ENCODE data around the gene ARIH1. TPM values are rescaled to one million over a fixed set of nuclear protein-coding genes. Genes with fewer than 3 reads are reported as not detected.
A peak's percentile ranks its signal among the peaks of the same experiment; 100 is the strongest.
"Not testable (repeated sequence)": the region's sequence is repeated elsewhere in the genome, so short reads cannot be mapped to it uniquely, and the experiment has no call there.

ARIH1 gene
- total RNA-seq, 1 experiment from 2014 or later: 209 TPM

- H3K27ac ChIP-seq (ENCODE audit: low read depth, low read length); H3K9me2 ChIP-seq (ENCODE audit: insufficient read depth); RAD21 ChIA-PET (ENCODE audit: low non-redundant PET in 1 of 2, low total read pairs in 2 of 2, uncharacterized antibody in 2 of 2, unreplicated experiment in 2 of 2); intact Hi-C loops (cut with micrococcal nuclease); H2AFZ ChIP-seq (ENCODE audit: low read depth, low read length, poor library complexity, severe bottlenecking); H3K79me2 ChIP-seq (ENCODE audit: insufficient read depth, low read length); H3K36me3 ChIP-seq (ENCODE audit: control insufficient read depth in 1 of 2, insufficient read depth in 2 of 2, low read length in 2 of 2); H3K27me3 ChIP-seq (ENCODE audit: insufficient read depth, low read length); H3K9me3 ChIP-seq (ENCODE audit: control insufficient read depth in 1 of 2, insufficient read depth in 1 of 2, low read depth in 1 of 2, low read length in 2 of 2); H4K20me1 ChIP-seq (ENCODE audit: insufficient read depth); CTCF ChIA-PET; H3K4me1 ChIP-seq (ENCODE audit: control insufficient read depth in 1 of 2, insufficient read depth in 2 of 2, low read length in 2 of 2); POLR2A ChIA-PET: not testable (repeated sequence)
- Histone ChIP-seq H3K9ac (ENCODE audit: low read length) (peak overlapping the region; percentile 33; the same call in 1 of the 2 replicates), H3K4me3 (replicated peaks in 1 of 2; ENCODE audit: low read depth in 1 of 2, low read length in 2 of 2) (peak overlapping the region; percentile 20 to 35; a peak in 3 of 4 replicates), H3K4me2 (ENCODE audit: low read length) (peak overlapping the region; percentile 40)
- peak; percentile 25; the same call in 1 of the 2 replicates for TF ChIP-seq ELF1 (IDR thresholded peaks at IDR 0.05; ENCODE audit: borderline replicate concordance, low read depth)
- peak; percentile 16 for DNase-seq (ENCODE audit: low read depth, low spot score)
- peak; percentile 89 for ATAC-seq
- BruUV-seq (replicated peaks): TSS peak; percentile 98
Measured at GRCh38 chr15:72636519-72637282, 162.6 kb downstream of the ARIH1 start.

DNA sequence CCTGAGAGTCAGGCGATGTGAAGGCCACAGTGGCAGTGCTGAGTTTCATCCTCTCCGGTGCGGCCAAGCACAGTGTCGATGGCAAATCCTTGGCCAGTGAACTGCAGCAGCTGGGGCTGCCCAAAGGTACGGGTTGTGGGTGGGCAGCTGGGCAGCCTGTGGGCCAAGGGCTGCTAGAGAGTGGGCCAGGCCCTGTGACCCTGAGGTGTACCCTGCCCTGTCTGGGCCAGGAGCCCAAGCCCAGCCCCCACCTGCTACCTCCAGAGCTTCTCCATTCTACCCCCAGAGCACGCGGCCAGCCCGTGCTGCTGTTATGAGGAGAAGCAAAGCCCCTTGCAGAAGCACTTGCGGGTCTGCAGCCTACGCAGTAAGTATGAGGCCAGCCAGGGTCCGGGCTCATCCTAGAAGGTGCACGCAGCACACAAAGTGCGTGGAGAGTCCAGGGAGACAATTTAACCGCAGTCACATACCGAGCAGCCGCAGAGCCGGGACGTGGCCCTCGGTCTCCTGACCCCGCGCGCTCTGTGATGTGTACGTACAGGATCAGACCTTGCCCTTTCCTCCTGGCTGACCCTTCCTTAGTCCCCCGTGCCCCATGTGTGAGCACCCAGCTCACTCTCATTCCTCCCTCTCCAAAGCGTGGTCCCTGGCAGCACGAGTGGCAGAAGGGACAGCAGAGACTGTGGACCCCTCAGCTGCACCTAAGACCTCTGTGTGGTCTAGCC lies 165.8 kb downstream of the ARIH1 start:
- CTCF ChIA-PET; DNase-seq (ENCODE audit: low read depth, low spot score); H2AFZ ChIP-seq (ENCODE audit: low read depth, low read length, poor library complexity, severe bottlenecking); BruUV-seq (replicated peaks); ATAC-seq; POLR2A ChIA-PET; H3K4me3 ChIP-seq (replicated peaks in 1 of 2; ENCODE audit: low read depth in 1 of 2, low read length in 2 of 2); H3K9ac ChIP-seq (ENCODE audit: low read length); H3K27me3 ChIP-seq (ENCODE audit: insufficient read depth, low read length); intact Hi-C loops (cut with micrococcal nuclease); H3K27ac ChIP-seq (ENCODE audit: low read depth, low read length); H3K9me3 ChIP-seq (ENCODE audit: control insufficient read depth in 1 of 2, insufficient read depth in 1 of 2, low read depth in 1 of 2, low read length in 2 of 2); RAD21 ChIA-PET (ENCODE audit: low non-redundant PET in 1 of 2, low total read pairs in 2 of 2, uncharacterized antibody in 2 of 2, unreplicated experiment in 2 of 2); H3K4me1 ChIP-seq (ENCODE audit: control insufficient read depth in 1 of 2, insufficient read depth in 2 of 2, low read length in 2 of 2); H3K4me2 ChIP-seq (ENCODE audit: low read length); H3K79me2 ChIP-seq (ENCODE audit: insufficient read depth, low read length); H3K9me2 ChIP-seq (ENCODE audit: insufficient read depth); H4K20me1 ChIP-seq (ENCODE audit: insufficient read depth); H3K36me3 ChIP-seq (ENCODE audit: control insufficient read depth in 1 of 2, insufficient read depth in 2 of 2, low read length in 2 of 2): not testable (repeated sequence)

DNA sequence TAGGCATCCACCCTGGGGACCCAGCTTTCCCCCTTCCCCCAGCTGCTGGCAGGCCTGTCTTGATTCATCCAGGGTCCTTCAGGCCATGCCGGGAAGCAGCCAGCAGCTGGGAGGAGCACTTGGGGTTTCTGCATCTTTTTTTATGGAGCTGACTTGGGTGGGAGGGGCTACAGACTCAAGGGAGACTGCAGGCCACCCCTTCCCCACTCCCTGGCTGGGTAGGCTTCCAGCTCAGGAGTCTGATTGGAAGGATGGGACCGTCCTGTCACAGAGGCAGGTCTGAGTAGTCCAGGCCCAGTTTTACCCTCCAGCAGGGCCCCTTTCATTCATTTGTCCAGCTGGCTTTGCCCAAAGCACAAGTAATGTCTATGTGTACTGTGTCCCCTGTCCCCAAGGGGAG lies 168.1 kb downstream of the ARIH1 start:
- intact Hi-C loops (cut with micrococcal nuclease); BruUV-seq (replicated peaks): not testable (repeated sequence)

GRCh38 chr15:72648631-72649253 lies 174.6 kb downstream of the ARIH1 start:
- ATAC-seq; BruUV-seq (replicated peaks); RAD21 ChIA-PET (ENCODE audit: low non-redundant PET in 1 of 2, low total read pairs in 2 of 2, uncharacterized antibody in 2 of 2, unreplicated experiment in 2 of 2): not testable (repeated sequence)

More for the DNA sequence above, 168.1 kb downstream of the ARIH1 start:
- ATAC-seq; H3K9ac ChIP-seq (ENCODE audit: low read length); CTCF ChIA-PET; H3K36me3 ChIP-seq (ENCODE audit: control insufficient read depth in 1 of 2, insufficient read depth in 2 of 2, low read length in 2 of 2); H2AFZ ChIP-seq (ENCODE audit: low read depth, low read length, poor library complexity, severe bottlenecking); H3K9me2 ChIP-seq (ENCODE audit: insufficient read depth); H3K27ac ChIP-seq (ENCODE audit: low read depth, low read length); H3K4me2 ChIP-seq (ENCODE audit: low read length); H3K9me3 ChIP-seq (ENCODE audit: control insufficient read depth in 1 of 2, insufficient read depth in 1 of 2, low read depth in 1 of 2, low read length in 2 of 2); DNase-seq (ENCODE audit: low read depth, low spot score); H3K4me3 ChIP-seq (replicated peaks in 1 of 2; ENCODE audit: low read depth in 1 of 2, low read length in 2 of 2); H3K27me3 ChIP-seq (ENCODE audit: insufficient read depth, low read length); H4K20me1 ChIP-seq (ENCODE audit: insufficient read depth); H3K4me1 ChIP-seq (ENCODE audit: control insufficient read depth in 1 of 2, insufficient read depth in 2 of 2, low read length in 2 of 2); H3K79me2 ChIP-seq (ENCODE audit: insufficient read depth, low read length); RAD21 ChIA-PET (ENCODE audit: low non-redundant PET in 1 of 2, low total read pairs in 2 of 2, uncharacterized antibody in 2 of 2, unreplicated experiment in 2 of 2); POLR2A ChIA-PET: not testable (repeated sequence)

More at GRCh38 chr15:72648631-72649253, 174.6 kb downstream of the ARIH1 start:
- POLR2A ChIA-PET; DNase-seq (ENCODE audit: low read depth, low spot score); H3K4me3 ChIP-seq (replicated peaks in 1 of 2; ENCODE audit: low read depth in 1 of 2, low read length in 2 of 2); H3K4me1 ChIP-seq (ENCODE audit: control insufficient read depth in 1 of 2, insufficient read depth in 2 of 2, low read length in 2 of 2); H3K27ac ChIP-seq (ENCODE audit: low read depth, low read length); H4K20me1 ChIP-seq (ENCODE audit: insufficient read depth); H3K79me2 ChIP-seq (ENCODE audit: insufficient read depth, low read length); H3K9ac ChIP-seq (ENCODE audit: low read length); H3K27me3 ChIP-seq (ENCODE audit: insufficient read depth, low read length); H3K9me3 ChIP-seq (ENCODE audit: control insufficient read depth in 1 of 2, insufficient read depth in 1 of 2, low read depth in 1 of 2, low read length in 2 of 2); H3K9me2 ChIP-seq (ENCODE audit: insufficient read depth); H3K4me2 ChIP-seq (ENCODE audit: low read length); CTCF ChIA-PET; intact Hi-C loops (cut with micrococcal nuclease); H3K36me3 ChIP-seq (ENCODE audit: control insufficient read depth in 1 of 2, insufficient read depth in 2 of 2, low read length in 2 of 2); H2AFZ ChIP-seq (ENCODE audit: low read depth, low read length, poor library complexity, severe bottlenecking): not testable (repeated sequence)

All from HCT116 (cell line).